GM12874 (cell line): ENCODE data around the gene ACCS.

Experiments used
- CTCF ChIP-seq: IDR thresholded peaks from 2 replicates; pipeline ENCODE4 v1.5.1; 2011; ENCODE audit warnings: low read depth, mild to moderate bottlenecking, control low read depth, low read length, moderate library complexity; ENCODE audit not compliant: insufficient read depth

Gene ACCS

GRCh38 chr11:44094260-44094868 is 28.3 kb downstream of the ACCS start:
- peak; percentile 73 for TF ChIP-seq CTCF

- peak; percentile 98 for TF ChIP-seq CTCF
Observed at GRCh38 chr11:44095506-44096359, 29.7 kb downstream of the ACCS start, which contains the start of gene EXT2. EXT2 (plus strand) TSS chr11:44095678; CDS start chr11:44107713, 12,035 bp downstream.

GRCh38 chr11:44096360-44097185 is 30.5 kb downstream of the ACCS start:
- TF ChIP-seq CTCF = no peak

GRCh38 chr11:44097821-44098220 is 31.8 kb downstream of the ACCS start:
- TF ChIP-seq CTCF = no peak

- TF ChIP-seq CTCF = no peak
Observed at GRCh38 chr11:44101098-44101497, 35.0 kb downstream of the ACCS start.

GRCh38 chr11:44104481-44105294 is 38.6 kb downstream of the ACCS start:
- no peak for TF ChIP-seq CTCF

GRCh38 chr11:44108260-44108659 is 42.2 kb downstream of the ACCS start:
- TF ChIP-seq CTCF = no peak
